ENCODE results near the gene PPFIA2.

PPFIA2 gene

DNA sequence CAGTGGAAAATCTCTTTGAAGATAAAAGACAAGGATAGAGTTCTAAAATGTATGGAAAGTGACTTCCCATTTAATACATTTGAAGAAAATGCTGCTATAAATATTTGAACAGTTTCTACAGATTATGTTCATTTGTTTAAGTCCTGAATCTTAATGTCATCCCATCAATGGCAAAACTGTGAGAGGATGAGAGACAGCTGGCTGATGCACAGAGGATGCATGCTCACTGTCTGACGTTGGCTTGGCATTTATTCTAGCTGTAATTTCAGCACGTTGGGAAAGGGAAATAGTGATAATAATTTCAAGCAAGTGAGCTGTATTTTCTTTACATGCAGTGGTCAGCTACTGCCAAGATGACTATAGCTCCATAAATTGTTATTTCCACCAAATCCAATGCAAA lies 40.5 kb downstream of the PPFIA2 start:
- TF ChIP-seq ZBTB7A (IDR thresholded peaks at IDR 0.05; ENCODE audit: low read depth), result no peak

DNA sequence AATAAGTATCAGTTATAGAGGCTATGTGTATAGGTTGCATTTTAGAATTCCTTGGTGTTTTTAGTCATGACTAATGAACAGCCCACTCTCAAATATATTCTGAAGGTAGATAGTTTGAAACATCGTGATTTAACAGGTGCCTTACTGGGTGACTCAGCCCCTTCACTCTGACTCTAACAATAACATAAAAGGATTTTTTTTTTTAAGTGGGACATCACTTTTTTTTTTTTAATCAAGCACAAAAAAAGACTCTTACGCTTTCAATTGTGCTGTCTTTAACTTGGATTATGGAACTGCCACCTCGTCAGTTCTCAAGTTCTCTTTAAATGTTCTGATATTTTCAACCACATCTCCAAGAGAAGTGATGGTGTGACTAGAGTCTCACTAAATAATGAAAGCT lies 46.6 kb downstream of the PPFIA2 start:
- TF ChIP-seq TCF12 (IDR thresholded peaks at IDR 0.05; ENCODE audit: low read depth), result no peak
- no peak for TF ChIP-seq CREB1 (IDR thresholded peaks at IDR 0.05; ENCODE audit: low read depth)
- TF ChIP-seq YY1 (IDR thresholded peaks at IDR 0.05; ENCODE audit: low read depth), result no peak
- no peak for TF ChIP-seq ZBTB7A (IDR thresholded peaks at IDR 0.05; ENCODE audit: low read depth)
- TF ChIP-seq, protein P1, sequence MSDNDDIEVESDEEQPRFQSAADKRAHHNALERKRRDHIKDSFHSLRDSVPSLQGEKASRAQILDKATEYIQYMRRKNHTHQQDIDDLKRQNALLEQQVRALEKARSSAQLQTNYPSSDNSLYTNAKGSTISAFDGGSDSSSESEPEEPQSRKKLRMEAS (IDR thresholded peaks at IDR 0.05), result no peak

DNA sequence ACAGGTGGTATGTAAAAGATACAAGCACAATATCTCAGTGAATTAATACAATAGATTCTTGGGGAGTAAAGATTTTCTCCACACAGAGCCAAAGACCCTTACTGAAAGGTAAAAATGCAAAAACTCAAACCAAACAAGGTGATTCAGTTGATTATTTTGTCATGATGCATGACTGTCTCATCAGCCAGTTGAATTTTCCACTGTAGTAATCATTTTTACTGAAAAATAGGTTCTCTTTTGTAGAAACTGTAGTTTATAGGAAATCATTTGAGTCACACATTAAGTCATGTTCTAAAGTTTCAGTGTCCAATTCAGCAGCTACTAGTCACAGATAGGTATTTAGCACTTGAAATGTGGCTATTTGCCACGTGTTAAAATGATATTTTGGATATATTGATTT lies 53.6 kb downstream of the PPFIA2 start:
- TF ChIP-seq, protein P2, sequence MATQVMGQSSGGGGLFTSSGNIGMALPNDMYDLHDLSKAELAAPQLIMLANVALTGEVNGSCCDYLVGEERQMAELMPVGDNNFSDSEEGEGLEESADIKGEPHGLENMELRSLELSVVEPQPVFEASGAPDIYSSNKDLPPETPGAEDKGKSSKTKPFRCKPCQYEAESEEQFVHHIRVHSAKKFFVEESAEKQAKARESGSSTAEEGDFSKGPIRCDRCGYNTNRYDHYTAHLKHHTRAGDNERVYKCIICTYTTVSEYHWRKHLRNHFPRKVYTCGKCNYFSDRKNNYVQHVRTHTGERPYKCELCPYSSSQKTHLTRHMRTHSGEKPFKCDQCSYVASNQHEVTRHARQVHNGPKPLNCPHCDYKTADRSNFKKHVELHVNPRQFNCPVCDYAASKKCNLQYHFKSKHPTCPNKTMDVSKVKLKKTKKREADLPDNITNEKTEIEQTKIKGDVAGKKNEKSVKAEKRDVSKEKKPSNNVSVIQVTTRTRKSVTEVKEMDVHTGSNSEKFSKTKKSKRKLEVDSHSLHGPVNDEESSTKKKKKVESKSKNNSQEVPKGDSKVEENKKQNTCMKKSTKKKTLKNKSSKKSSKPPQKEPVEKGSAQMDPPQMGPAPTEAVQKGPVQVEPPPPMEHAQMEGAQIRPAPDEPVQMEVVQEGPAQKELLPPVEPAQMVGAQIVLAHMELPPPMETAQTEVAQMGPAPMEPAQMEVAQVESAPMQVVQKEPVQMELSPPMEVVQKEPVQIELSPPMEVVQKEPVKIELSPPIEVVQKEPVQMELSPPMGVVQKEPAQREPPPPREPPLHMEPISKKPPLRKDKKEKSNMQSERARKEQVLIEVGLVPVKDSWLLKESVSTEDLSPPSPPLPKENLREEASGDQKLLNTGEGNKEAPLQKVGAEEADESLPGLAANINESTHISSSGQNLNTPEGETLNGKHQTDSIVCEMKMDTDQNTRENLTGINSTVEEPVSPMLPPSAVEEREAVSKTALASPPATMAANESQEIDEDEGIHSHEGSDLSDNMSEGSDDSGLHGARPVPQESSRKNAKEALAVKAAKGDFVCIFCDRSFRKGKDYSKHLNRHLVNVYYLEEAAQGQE (IDR thresholded peaks at IDR 0.05; ENCODE audit: low read depth), result no peak
- TF ChIP-seq NFIC (IDR thresholded peaks at IDR 0.05) (no peak), EP300 (IDR thresholded peaks at IDR 0.05; ENCODE audit: borderline replicate concordance) (no peak), ZBTB7A (IDR thresholded peaks at IDR 0.05; ENCODE audit: low read depth) (no peak)

DNA sequence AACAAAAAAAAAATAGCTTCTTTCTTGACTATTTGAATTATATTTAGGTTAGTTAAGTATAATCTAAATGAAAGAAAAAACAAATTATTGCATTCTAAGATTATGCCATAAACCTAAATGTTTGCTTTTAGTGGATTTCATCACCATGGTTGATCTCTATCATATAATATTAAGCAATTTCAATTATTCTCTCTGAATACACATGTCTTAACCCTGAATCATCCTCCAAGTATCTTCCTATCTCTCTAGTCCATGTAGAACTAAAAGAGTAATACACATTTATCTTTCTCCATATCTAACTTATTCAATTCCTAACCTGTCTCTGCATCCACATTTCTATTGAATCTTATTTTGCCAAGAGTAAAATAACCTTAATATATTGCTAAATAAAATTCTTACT lies 59.6 kb downstream of the PPFIA2 start:
- TF ChIP-seq EP300 (IDR thresholded peaks at IDR 0.05; ENCODE audit: borderline replicate concordance), result no peak
- TF ChIP-seq TEAD4 (IDR thresholded peaks at IDR 0.05), result no peak
- TF ChIP-seq, protein P3, sequence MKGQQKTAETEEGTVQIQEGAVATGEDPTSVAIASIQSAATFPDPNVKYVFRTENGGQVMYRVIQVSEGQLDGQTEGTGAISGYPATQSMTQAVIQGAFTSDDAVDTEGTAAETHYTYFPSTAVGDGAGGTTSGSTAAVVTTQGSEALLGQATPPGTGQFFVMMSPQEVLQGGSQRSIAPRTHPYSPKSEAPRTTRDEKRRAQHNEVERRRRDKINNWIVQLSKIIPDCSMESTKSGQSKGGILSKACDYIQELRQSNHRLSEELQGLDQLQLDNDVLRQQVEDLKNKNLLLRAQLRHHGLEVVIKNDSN (IDR thresholded peaks at IDR 0.05), result no peak
- TF ChIP-seq ZBTB7A (IDR thresholded peaks at IDR 0.05; ENCODE audit: low read depth), result no peak
- TF ChIP-seq RAD21 (IDR thresholded peaks at IDR 0.05; ENCODE audit: low read depth), result no peak
- TF ChIP-seq EGR1 (IDR thresholded peaks at IDR 0.05), result no peak
- no peak for TF ChIP-seq NFIC (IDR thresholded peaks at IDR 0.05)
- TF ChIP-seq CREB1 (IDR thresholded peaks at IDR 0.05; ENCODE audit: low read depth), result no peak

DNA sequence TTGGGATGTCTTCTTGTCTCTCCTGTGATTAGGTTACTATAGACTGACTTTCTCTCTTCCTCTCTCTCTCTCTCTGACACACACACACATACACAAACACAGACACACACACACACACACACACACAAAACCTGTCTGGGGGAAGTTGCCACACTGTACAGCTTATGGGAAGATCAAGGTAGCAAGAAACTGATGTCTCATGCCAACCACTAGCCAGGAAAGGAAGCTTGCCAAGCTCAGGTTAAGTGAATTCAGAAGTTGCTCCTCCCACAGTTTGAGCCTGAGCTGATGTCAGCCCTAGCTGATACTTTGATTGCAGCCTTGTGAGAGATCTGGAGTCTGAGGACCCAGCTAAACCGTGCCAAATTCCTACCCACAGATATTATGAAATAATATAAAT lies 67.1 kb downstream of the PPFIA2 start:
- TF ChIP-seq EGR1 (IDR thresholded peaks at IDR 0.05), result no peak
- no peak for TF ChIP-seq FOXM1 (IDR thresholded peaks at IDR 0.05; ENCODE audit: borderline replicate concordance, low read depth)
- no peak for TF ChIP-seq EP300 (IDR thresholded peaks at IDR 0.05; ENCODE audit: borderline replicate concordance)
- no peak for TF ChIP-seq TAF1 (IDR thresholded peaks at IDR 0.05; ENCODE audit: low read depth)
- no peak for TF ChIP-seq YY1 (IDR thresholded peaks at IDR 0.05; ENCODE audit: low read depth)
- no peak for TF ChIP-seq RAD21 (IDR thresholded peaks at IDR 0.05; ENCODE audit: low read depth)
- TF ChIP-seq, protein P1 (IDR thresholded peaks at IDR 0.05), result no peak
- TF ChIP-seq NFIC (IDR thresholded peaks at IDR 0.05), result no peak
- TF ChIP-seq, protein P2 (IDR thresholded peaks at IDR 0.05; ENCODE audit: low read depth), result no peak
- no peak for TF ChIP-seq CEBPB (IDR thresholded peaks at IDR 0.05)
- TF ChIP-seq CREB1 (IDR thresholded peaks at IDR 0.05; ENCODE audit: low read depth), result no peak
- TF ChIP-seq TCF12 (IDR thresholded peaks at IDR 0.05; ENCODE audit: low read depth), result no peak
- TF ChIP-seq, protein P3 (IDR thresholded peaks at IDR 0.05), result no peak

DNA sequence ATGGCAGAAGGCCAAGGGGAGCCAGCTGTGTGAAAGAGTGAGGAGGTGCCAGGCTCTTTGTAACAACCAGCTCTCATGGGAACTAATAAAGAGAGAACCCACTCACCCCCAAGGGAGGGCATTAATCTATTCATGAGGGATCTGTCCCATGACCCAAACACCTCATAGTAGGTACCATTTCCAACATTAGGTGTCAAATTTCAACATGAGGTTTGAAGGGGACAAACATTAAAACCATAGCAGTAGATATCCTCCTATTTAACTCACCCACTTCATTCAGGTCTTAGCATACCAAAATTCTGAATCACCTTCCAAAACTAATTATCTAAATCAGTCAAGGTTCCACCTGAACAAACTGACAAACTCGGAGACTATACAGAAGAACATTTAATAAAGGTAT lies 75.3 kb downstream of the PPFIA2 start:
- TF ChIP-seq TAF1 (IDR thresholded peaks at IDR 0.05; ENCODE audit: low read depth), result no peak
- TF ChIP-seq EP300 (IDR thresholded peaks at IDR 0.05; ENCODE audit: borderline replicate concordance), result no peak
- TF ChIP-seq, protein P3 (IDR thresholded peaks at IDR 0.05), result no peak
- TF ChIP-seq, protein P2 (IDR thresholded peaks at IDR 0.05; ENCODE audit: low read depth), result no peak
- TF ChIP-seq TEAD4 (IDR thresholded peaks at IDR 0.05), result no peak
- TF ChIP-seq, protein P1 (IDR thresholded peaks at IDR 0.05), result no peak
- TF ChIP-seq YY1 (IDR thresholded peaks at IDR 0.05; ENCODE audit: low read depth), result no peak
- TF ChIP-seq CREB1 (IDR thresholded peaks at IDR 0.05; ENCODE audit: low read depth), result no peak
- TF ChIP-seq CEBPB (IDR thresholded peaks at IDR 0.05), result no peak
- TF ChIP-seq EGR1 (IDR thresholded peaks at IDR 0.05), result no peak
- TF ChIP-seq TCF12 (IDR thresholded peaks at IDR 0.05; ENCODE audit: low read depth), result no peak
